HepG2 (cell line): ENCODE measurements around the gene PARD3. TPM values are rescaled to one million over a fixed set of nuclear protein-coding genes. Genes with fewer than 3 reads are reported as not detected.

ENCODE experiments used
- ATAC-seq: fragments of 200-7000 bp; cut with Tn5 transposase; 3 replicates; pipeline ENCODE4 v1.9.1; 2020; ENCODE audit warnings: mild to moderate bottlenecking, moderate library complexity
- BruUV-seq: library from RNA; stranded (reverse); fragments of 400-500 nt; replicated peaks from 2 replicates; lab custom pipeline; 2021; lab: Mats Ljungman, UMichigan
- CTCF ChIA-PET: fragments of 300-600 bp; formaldehyde crosslinking; extraction: SDS; loops from one replicate; lab custom pipeline; 2021; ENCODE audit warnings: low total read pairs, inconsistent platforms, low intra/inter-chr PET ratio; lab: Yijun Ruan, JAX
- POLR2A ChIA-PET: fragments of 350-600 bp; sonication (Branson Sonifier 250); formaldehyde crosslinking; loops from one replicate; lab custom pipeline; 2020; ENCODE audit warnings: antibody characterized with exemption, inconsistent platforms; lab: Yijun Ruan, JAX
- DNase-seq: peaks from one replicate; pipeline ENCODE4 v3.0.0-alpha.2; 2015; ENCODE audit warnings: low spot score
- FAIRE-seq: peaks from 3 replicates; lab custom pipeline; 2011; peaks lifted over from hg19 to GRCh38; lab: Jason Lieb, UNC
- H2AFZ ChIP-seq: one replicate; pipeline ENCODE4 v1.6.1; 2011; ENCODE audit warnings: low read length, inconsistent platforms
- H3K27ac ChIP-seq: fragments of 300-600 bp; 3 replicates; pipeline ENCODE4 v1.8.0; 2011; ENCODE audit warnings: mixed run types, mild to moderate bottlenecking, mixed read lengths, low read length, inconsistent platforms; ENCODE audit not compliant: insufficient read depth; ENCODE audit errors: extremely low read length
- H3K27me3 ChIP-seq, 2 experiments: fragments of 200-600 bp in 1 of 2; 2 replicates in 1 of 2; 3 replicates in 1 of 2; pipeline versions ENCODE4 v1.6.0 to v1.8.0; 2011; ENCODE audit warnings: low read length in 2 of 2, mild to moderate bottlenecking in 2 of 2, moderate library complexity in 2 of 2, inconsistent platforms in 1 of 2; ENCODE audit not compliant: insufficient read depth in 2 of 2, control insufficient read depth in 1 of 2
- H3K36me3 ChIP-seq, 2 experiments: fragments of 200-600 bp in 1 of 2; replicated peaks in 1 of 2; 2 replicates in 1 of 2; 3 replicates in 1 of 2; pipeline versions ENCODE4 v1.5.1 to v1.8.0; 2011; ENCODE audit warnings: low read length in 2 of 2, inconsistent platforms in 1 of 2; ENCODE audit not compliant: insufficient read depth in 2 of 2, control insufficient read depth in 1 of 2
- H3K4me1 ChIP-seq: 2 replicates; pipeline ENCODE4 v1.5.1; 2012; ENCODE audit warnings: low read length, inconsistent platforms; ENCODE audit not compliant: insufficient read depth
- H3K4me2 ChIP-seq: 2 replicates; pipeline ENCODE4 v1.6.0; 2011; ENCODE audit warnings: low read depth, low read length, inconsistent platforms
- H3K4me3 ChIP-seq, 3 experiments: fragments of 200-600 bp in 1 of 3; sonication (generic), shearing (Covaris generic) in 1 of 3; replicated peaks in 1 of 3; 2 replicates each; pipeline ENCODE4 v1.5.1; 2011 to 2016; ENCODE audit warnings: low read length in 3 of 3, inconsistent platforms in 2 of 3, low read depth in 2 of 3, mild to moderate bottlenecking in 2 of 3, control low read depth in 1 of 3, mixed read lengths in 1 of 3; ENCODE audit not compliant: insufficient read depth in 1 of 3
- H3K79me2 ChIP-seq: one replicate; pipeline ENCODE4 v1.6.1; 2011; ENCODE audit warnings: low read length, inconsistent platforms; ENCODE audit not compliant: insufficient read depth
- H3K9ac ChIP-seq: 2 replicates; pipeline ENCODE4 v1.6.0; 2011; ENCODE audit warnings: mild to moderate bottlenecking, low read depth, low read length, inconsistent platforms; ENCODE audit not compliant: insufficient read depth
- H3K9me3 ChIP-seq: 2 replicates; pipeline ENCODE4 v1.5.1; 2012; ENCODE audit warnings: mild to moderate bottlenecking, low read length
- H4K20me1 ChIP-seq: 2 replicates; pipeline ENCODE4 v1.6.0; 2011; ENCODE audit warnings: inconsistent platforms, mild to moderate bottlenecking, low read length, moderate library complexity; ENCODE audit not compliant: insufficient read depth
- CEBPZ ChIP-seq: IDR thresholded peaks from 2 replicates; pipeline ENCODE4 v1.6.1; 2012; ENCODE audit warnings: low read length, improper control_type of control experiment
- DMAP1 ChIP-seq: IDR thresholded peaks from 2 replicates; pipeline ENCODE4 v1.6.1; 2016
- FOXC1 ChIP-seq: sonication (generic); formaldehyde crosslinking; IDR thresholded peaks from 2 replicates; pipeline ENCODE4 v1.8.0; 2022; ENCODE audit warnings: mild to moderate bottlenecking, missing genetic modification reagents, borderline replicate concordance
- HDAC6 ChIP-seq: fragments of 200-600 bp; sonication (generic); IDR thresholded peaks from 2 replicates; pipeline ENCODE4 v1.7.0; 2017; ENCODE audit warnings: mild to moderate bottlenecking, antibody characterized with exemption, low read length, low read depth
- JARID2 ChIP-seq: sonication (generic); formaldehyde crosslinking; IDR thresholded peaks from 2 replicates; pipeline ENCODE4 v1.8.1; 2023; ENCODE audit warnings: missing genetic modification reagents, inconsistent platforms; ENCODE audit not compliant: insufficient replicate concordance
- PAXIP1 ChIP-seq: sonication (generic); formaldehyde crosslinking; conservative IDR thresholded peaks from 2 replicates; pipeline ENCODE4 v1.4.0; 2020; ENCODE audit warnings: mild to moderate bottlenecking, missing genetic modification reagents, moderate library complexity
- POLR2G ChIP-seq: fragments of 200-400 bp; formaldehyde crosslinking; IDR thresholded peaks from 2 replicates; pipeline ENCODE4 v1.6.1; 2018; ENCODE audit warnings: mild to moderate bottlenecking, low read depth, low read length, moderate library complexity
- SAFB2 ChIP-seq: sonication (generic); formaldehyde crosslinking; IDR thresholded peaks from 2 replicates; pipeline ENCODE4 v1.5.1; 2020; ENCODE audit warnings: missing genetic modification reagents, low read depth, mild to moderate bottlenecking, borderline replicate concordance
- SUZ12 ChIP-seq: fragments of 150-350 bp; IDR thresholded peaks from 2 replicates; pipeline ENCODE4 v1.6.1; 2014; ENCODE audit warnings: low read depth, low read length
- SYNCRIP ChIP-seq: fragments of 200-400 bp; formaldehyde crosslinking; IDR thresholded peaks from 2 replicates; pipeline ENCODE4 v1.6.1; 2018; ENCODE audit warnings: mild to moderate bottlenecking, low read depth, low read length; ENCODE audit not compliant: insufficient read depth
- TRIM24 ChIP-seq: sonication (generic); formaldehyde crosslinking; IDR thresholded peaks from 2 replicates; pipeline ENCODE4 v1.8.0; 2022; ENCODE audit warnings: mild to moderate bottlenecking, missing genetic modification reagents
- ZFP41 ChIP-seq: sonication (generic); formaldehyde crosslinking; IDR thresholded peaks from 2 replicates; pipeline ENCODE4 v1.4.0; 2020; ENCODE audit warnings: mild to moderate bottlenecking, missing genetic modification reagents, borderline replicate concordance
- ZFP62 ChIP-seq: sonication (generic); formaldehyde crosslinking; IDR thresholded peaks from 2 replicates; pipeline ENCODE4 v1.4.0; 2020; ENCODE audit warnings: missing genetic modification reagents
- ZNF275 ChIP-seq: sonication (generic); formaldehyde crosslinking; IDR thresholded peaks from 2 replicates; pipeline ENCODE4 v1.8.0; 2022; ENCODE audit warnings: missing genetic modification reagents, mild to moderate bottlenecking, inconsistent platforms, borderline replicate concordance
- ZNF367 ChIP-seq: sonication (generic); formaldehyde crosslinking; IDR thresholded peaks from 2 replicates; pipeline ENCODE4 v1.4.0; 2020; ENCODE audit warnings: missing genetic modification reagents, borderline replicate concordance
- WGBS: methylation state at CpG from one replicate; pipeline ENCODE4 v1.1.6; 2017; ENCODE audit warnings: low lambda C conversion rate; 5-methylcytosine and 5-hydroxymethylcytosine counted together
- in situ Hi-C: cut with HindIII; loops from 2 replicates; pipeline ENCODE4 v1.10.0; 2017; ENCODE audit warnings: low pct_unique_long_range_greater_than_20kb; ENCODE audit not compliant: extremely low pct_ligation_motif_present
- intact Hi-C: fragments of 100-400 bp; cut with micrococcal nuclease; formaldehyde crosslinking; loops from one replicate; pipeline ENCODE4 v1.10.0; 2022; ENCODE audit not compliant: unreplicated experiment
- polyA plus RNA-seq, 8 experiments: library from polyadenylated mRNA; depleted of rRNA in 3 of 8; stranded (reverse) in 7 of 8; unstranded in 1 of 8; fragments of >200 nt; fragmentation: Illumina TruSeq in 4 of 8; extraction: Trizol in 4 of 8; gene quantifications; 2 replicates each; pipeline versions ENCODE4 v1.2.1 to v1.2.3, GENCODE V29; 2011 to 2016; ENCODE audit warnings: low read depth in 4 of 8, missing spikeins in 1 of 8, mixed read lengths in 1 of 8; ENCODE audit not compliant: insufficient read depth in 1 of 8
- total RNA-seq, 5 experiments: library from RNA; depleted of rRNA; stranded (reverse); fragments of >200 nt; fragmentation: Illumina TruSeq; extraction: Trizol; gene quantifications; 2 replicates each; pipeline ENCODE4 v1.2.3, GENCODE V29; 2016; ENCODE audit warnings: low read depth in 1 of 5
- TF ChIP-seq, protein P1 (sequence below): sonication (generic); formaldehyde crosslinking; IDR thresholded peaks from 2 replicates; pipeline ENCODE4 v1.4.0; 2020; ENCODE audit warnings: low read depth, mild to moderate bottlenecking, missing genetic modification reagents

Gene PARD3
- total and polyA plus RNA-seq, 2 of the 13 experiments (the other 11 are each of a cell fraction or from before 2014, with no cell fraction given), result 40.9 to 60.0 TPM

DNA sequence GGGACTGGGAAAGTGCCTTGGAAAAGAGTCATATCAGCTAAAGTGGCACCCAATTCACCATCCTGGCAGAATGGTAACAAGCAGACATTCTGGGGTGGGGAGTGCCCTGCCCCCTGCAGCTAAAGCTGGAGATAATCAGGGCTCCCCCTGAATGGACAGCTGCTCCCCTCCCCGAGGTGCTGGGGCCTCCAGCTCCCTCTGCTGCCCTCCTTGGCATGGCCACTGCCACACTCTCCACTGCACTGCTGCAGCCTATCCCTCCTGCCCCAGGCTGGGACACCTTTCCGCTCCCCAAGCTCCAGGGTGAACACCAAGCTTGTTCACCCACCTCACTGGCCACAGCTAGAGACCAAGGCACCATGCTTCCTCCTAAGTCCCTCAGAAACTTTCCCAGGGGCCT lies 9.8 kb upstream of the PARD3 start:
- FAIRE-seq (no peak), ATAC-seq (peak; percentile 95), DNase-seq (no peak)
- CTCF ChIA-PET, result interaction anchor here (0.8 to 1.2 kb wide), 2 partner anchors 101 to 169 kb away, joined by 3 to 5 read pairs; no protein-coding TSS in a partner anchor
- Histone ChIP-seq H3K9me3 (no peaks in the 10 kb centered on the region), H2AFZ (no peak overlapping the region), H4K20me1 (no peaks in the 10 kb centered on the region), H3K36me3 (no peaks in the 10 kb centered on the region), H3K79me2 (no peaks in the 10 kb centered on the region), H3K9ac (no peak overlapping the region), H3K27ac (no peak overlapping the region), H3K4me1 (peaks cover 31% of the 10 kb centered on the region), H3K4me3 (no peak overlapping the region), H3K27me3 (no peaks in the 10 kb centered on the region; a peak in 1 of 5 replicates), H3K4me2 (no peak overlapping the region)
- in situ Hi-C loops (loop anchor here (5.0 kb wide), 1 partner anchor 173 kb away; no protein-coding TSS in a partner anchor), intact Hi-C loops (loop anchor here (5.0 kb wide), 2 partner anchors 103 to 143 kb away; no protein-coding TSS in a partner anchor)
- POLR2A ChIA-PET, result interaction anchor here (1.0 to 1.3 kb wide), 2 partner anchors 9 to 11 kb away, joined by 4 to 5 read pairs; partner anchors contain the start of gene PARD3
- WGBS, result 30% methylated on average over 2 of the region's 2 CpGs
- no TSS peak for BruUV-seq
- TF ChIP-seq DMAP1 (CRISPR knock-in tag), result no peak
- no peak for TF ChIP-seq JARID2 (CRISPR knock-in tag)
- no peak for TF ChIP-seq CEBPZ
- TF ChIP-seq HDAC6, result no peak
- no peak for TF ChIP-seq POLR2G
- TF ChIP-seq ZNF367 (CRISPR knock-in tag), result no peak
- TF ChIP-seq, protein P1, sequence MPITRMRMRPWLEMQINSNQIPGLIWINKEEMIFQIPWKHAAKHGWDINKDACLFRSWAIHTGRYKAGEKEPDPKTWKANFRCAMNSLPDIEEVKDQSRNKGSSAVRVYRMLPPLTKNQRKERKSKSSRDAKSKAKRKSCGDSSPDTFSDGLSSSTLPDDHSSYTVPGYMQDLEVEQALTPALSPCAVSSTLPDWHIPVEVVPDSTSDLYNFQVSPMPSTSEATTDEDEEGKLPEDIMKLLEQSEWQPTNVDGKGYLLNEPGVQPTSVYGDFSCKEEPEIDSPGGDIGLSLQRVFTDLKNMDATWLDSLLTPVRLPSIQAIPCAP (CRISPR knock-in tag), result no peak
- no peak for TF ChIP-seq SYNCRIP
- no peak for TF ChIP-seq SAFB2
- TF ChIP-seq FOXC1 (CRISPR knock-in tag), result 0 out of 2 replicates have a peak, but pooled peaks have one; percentile 16
- no peak for TF ChIP-seq ZFP62 (CRISPR knock-in tag)
- TF ChIP-seq ZFP41, result no peak
- no peak for TF ChIP-seq PAXIP1
- TF ChIP-seq SUZ12, result no peak
- TF ChIP-seq ZNF275 (CRISPR knock-in tag), result no peak
- TF ChIP-seq TRIM24 (CRISPR knock-in tag), result no peak
